NT2/D1 (cell line): ENCODE data around the gene FOCAD.

ENCODE experiments used
- YY1 ChIP-seq: IDR thresholded peaks from 2 replicates; pipeline ENCODE4 v1.6.1; 2011; ENCODE audit not compliant: insufficient read length, insufficient read depth
- ZNF274 ChIP-seq: IDR thresholded peaks from 2 replicates; pipeline ENCODE4 v1.6.1; 2011; ENCODE audit warnings: mild to moderate bottlenecking, low read depth, low read length

DNA sequence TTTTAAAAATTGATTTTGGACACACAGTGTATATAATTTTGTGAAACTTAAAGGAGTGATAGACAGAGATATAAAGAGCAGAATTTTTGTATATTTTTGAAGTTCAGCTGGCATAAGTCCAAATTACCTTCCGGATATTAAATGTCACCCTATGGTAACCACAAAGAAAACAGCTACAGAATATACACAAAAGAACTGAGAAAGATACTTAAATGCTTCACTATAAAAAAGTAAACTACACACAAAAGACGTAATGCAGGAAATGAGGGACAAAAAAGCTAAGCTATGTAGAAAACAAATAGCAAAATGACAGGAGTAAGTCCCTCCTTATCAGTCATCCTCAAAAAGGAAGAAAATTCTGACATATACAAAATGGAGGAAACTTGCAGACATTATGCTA is 318.0 kb downstream of the FOCAD start:
- no peak for TF ChIP-seq ZNF274
- no peak for TF ChIP-seq YY1
